Measurements from ENCODE around the gene NXT1.

The NXT1 gene

DNA sequence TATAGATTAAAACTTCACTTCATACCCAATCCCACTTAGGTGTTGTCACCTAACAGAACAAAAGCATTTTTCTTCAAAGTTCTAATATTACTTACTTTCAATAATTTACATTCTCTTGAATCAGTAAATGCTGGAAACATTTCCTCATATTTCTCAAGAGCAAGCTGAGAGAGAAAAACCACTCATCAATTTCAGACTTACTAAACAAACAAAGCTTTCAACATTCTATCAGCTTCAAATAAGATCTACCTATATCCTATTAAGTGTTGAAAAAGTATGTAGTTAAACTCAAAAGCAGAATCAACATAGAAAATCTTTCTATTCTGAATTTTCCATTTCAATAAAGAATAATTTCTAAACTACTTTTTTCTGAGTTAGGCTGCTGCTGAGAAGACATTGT lies 29.2 kb downstream of the NXT1 start:
- Mint-ChIP-seq H3K27me3 (no peaks in the 10 kb centered on the region), H3K9me3 (no peaks in the 10 kb centered on the region), H3K4me1 (ENCODE audit: low read depth) (peaks cover 9% of the 10 kb centered on the region), H3K4me3 (no peak overlapping the region), H3K27ac (no peak overlapping the region), H3K36me3 (ENCODE audit: low read depth) (peaks cover 90% of the 10 kb centered on the region)
- DNase-seq = no peak

DNA sequence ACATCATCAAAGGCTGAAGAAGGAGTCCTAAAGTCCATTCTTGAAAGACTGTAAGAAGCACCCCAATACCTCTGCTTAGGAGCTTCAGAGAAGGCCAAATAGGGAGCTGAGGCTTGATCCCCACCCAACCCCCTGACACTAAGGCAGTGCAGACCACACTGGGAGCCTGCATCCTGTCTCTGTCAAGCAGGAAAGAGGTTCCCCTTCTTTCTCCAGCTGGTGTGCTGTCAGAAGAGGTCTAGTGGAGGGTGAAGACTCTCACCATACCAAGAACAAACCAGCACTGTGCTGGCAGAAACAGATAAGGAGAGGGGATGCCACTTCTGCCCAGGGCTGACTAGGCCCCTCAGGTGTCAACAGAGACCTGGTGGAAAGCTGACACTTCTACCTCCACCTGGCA lies 31.3 kb downstream of the NXT1 start:
- H3K4me3 Mint-ChIP-seq = no peak overlapping the region
- H3K4me1 Mint-ChIP-seq (ENCODE audit: low read depth) = peaks cover 4% of the 10 kb centered on the region
- H3K36me3 Mint-ChIP-seq (ENCODE audit: low read depth) = peaks cover 89% of the 10 kb centered on the region
- DNase-seq = no peak
- no peaks in the 10 kb centered on the region for H3K27me3 Mint-ChIP-seq
- H3K27ac Mint-ChIP-seq = no peak overlapping the region
- H3K9me3 Mint-ChIP-seq = no peaks in the 10 kb centered on the region

DNA sequence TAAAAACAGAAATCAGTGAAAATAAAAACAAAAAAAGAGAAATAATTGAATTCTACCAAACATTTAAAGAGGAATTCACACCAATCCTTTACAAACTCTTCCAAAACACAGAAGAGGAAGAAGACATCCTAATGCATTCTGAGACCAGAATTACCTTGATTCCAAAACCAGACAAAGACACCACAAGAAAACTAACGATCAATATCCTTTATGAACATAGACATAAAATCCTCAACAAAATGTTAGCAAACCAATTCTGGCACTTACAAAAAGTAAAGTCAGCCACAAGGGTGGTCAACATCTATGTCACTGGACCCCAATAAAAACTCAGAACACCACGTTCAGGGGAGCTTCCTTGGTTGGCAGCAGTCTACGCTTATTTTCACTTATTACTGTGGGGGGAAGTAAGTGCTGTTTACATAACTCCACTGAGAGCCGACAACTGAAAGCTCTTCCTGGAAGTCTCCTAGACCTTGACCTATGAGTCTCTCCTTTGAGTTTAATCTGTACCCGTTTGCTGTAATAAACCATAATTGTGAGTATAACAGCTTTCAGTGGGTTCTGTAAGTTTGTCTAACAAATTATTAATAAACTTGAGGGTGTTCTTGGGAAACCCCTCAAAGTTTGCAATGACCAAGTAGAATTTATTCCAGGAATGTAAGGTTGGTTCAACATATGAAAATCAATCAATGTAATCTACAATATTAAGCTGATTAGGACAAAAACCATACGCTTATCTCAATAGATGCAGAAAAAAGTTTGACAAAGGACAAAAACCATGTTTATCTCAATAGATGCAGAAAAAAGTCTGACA lies 35.9 kb downstream of the NXT1 start:
- DNase-seq = no peak
- H3K4me3 Mint-ChIP-seq = no peak overlapping the region
- no peaks in the 10 kb centered on the region for H3K9me3 Mint-ChIP-seq
- H3K27ac Mint-ChIP-seq = no peak overlapping the region
- peaks cover 93% of the 10 kb centered on the region for H3K36me3 Mint-ChIP-seq (ENCODE audit: low read depth)
- no peaks in the 10 kb centered on the region for H3K27me3 Mint-ChIP-seq
- H3K4me1 Mint-ChIP-seq (ENCODE audit: low read depth) = peaks cover 6% of the 10 kb centered on the region

DNA sequence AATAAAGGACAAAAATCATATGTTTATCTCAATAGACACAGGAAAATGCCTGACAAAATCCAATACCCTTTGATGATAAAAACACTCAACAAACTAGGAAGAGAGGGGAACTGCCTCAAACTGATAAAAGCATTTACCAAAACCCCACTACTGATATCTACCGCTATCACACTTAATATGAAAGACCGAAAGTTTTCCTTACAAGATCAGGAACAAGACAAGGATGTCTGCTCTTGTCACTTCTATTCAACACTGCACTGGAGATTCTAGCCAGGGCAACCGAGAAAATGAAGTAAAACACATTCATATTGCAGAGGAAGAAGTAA lies 36.5 kb downstream of the NXT1 start:
- Mint-ChIP-seq H3K27ac (no peak overlapping the region), H3K4me3 (no peak overlapping the region), H3K4me1 (ENCODE audit: low read depth) (peaks cover 6% of the 10 kb centered on the region), H3K36me3 (ENCODE audit: low read depth) (peaks cover 95% of the 10 kb centered on the region), H3K27me3 (no peaks in the 10 kb centered on the region), H3K9me3 (no peaks in the 10 kb centered on the region)
- no peak for DNase-seq

DNA sequence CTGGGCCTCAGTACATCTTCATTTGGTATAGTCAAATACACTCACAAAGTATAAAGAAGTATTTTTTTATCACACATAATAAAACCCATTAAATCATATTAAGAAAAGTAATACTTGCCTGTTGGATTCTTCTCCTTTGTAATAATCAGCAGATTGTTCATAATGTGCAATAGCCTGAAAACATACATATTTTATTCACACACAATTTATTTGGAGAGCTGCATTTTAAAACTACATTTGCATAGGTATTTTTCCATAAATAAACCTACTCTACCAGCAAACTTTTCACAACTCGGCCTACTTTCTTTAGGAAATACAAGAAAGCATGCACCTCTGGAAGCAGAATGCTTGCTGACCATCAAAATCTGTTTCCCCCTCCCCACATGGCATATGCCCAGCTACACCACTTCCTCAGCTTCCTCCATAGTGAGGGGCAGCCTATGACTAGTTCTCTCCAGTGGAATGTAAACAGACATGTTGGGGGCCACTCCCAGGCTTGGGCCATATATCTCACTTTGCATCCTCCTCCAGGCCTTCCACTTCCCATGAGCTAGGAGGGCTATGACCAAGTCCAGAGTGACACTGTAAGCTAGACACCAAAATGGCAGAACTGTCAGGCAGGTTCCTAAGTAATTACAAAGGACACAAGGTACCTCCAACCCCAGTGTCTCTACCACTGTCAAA lies 39.6 kb downstream of the NXT1 start:
- DNase-seq = no peak
- Mint-ChIP-seq H3K4me3 (no peak overlapping the region), H3K27ac (peak overlapping the region; percentile 45), H3K27me3 (no peaks in the 10 kb centered on the region), H3K36me3 (ENCODE audit: low read depth) (peaks cover 94% of the 10 kb centered on the region), H3K9me3 (no peaks in the 10 kb centered on the region), H3K4me1 (ENCODE audit: low read depth) (peaks cover 5% of the 10 kb centered on the region)

DNA sequence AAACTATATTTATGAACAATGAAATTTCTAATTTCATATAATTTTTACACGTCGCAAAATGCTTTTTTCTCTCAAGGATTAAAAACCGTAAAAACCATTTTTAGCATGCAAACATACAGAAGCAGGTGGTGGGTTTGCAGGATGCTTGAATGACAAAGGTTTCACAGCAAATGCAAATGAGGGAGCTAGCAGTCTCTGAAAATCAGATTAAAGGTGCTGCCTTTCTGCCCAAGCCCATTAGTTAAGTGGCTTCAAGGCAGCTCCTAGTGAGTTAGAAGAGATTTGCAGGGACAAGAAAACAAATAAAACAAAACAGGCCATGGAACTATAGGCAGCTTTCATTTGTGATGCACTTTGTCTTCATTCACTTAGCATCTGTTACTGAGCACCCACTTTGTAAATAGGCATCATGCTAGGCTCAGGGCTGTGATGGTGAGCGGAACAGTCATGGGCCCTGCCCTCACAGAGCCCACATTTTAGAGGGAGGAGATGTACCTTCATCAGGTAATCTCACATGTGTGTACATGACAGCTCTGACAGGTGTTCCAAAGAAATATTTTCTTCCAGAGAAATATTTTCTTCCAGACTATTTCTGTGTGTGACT lies 41.2 kb downstream of the NXT1 start:
- Mint-ChIP-seq H3K4me3 (no peak overlapping the region), H3K27ac (no peak overlapping the region), H3K36me3 (ENCODE audit: low read depth) (peaks cover 91% of the 10 kb centered on the region), H3K27me3 (no peaks in the 10 kb centered on the region), H3K9me3 (no peaks in the 10 kb centered on the region), H3K4me1 (ENCODE audit: low read depth) (peaks cover 5% of the 10 kb centered on the region)
- DNase-seq = no peak

DNA sequence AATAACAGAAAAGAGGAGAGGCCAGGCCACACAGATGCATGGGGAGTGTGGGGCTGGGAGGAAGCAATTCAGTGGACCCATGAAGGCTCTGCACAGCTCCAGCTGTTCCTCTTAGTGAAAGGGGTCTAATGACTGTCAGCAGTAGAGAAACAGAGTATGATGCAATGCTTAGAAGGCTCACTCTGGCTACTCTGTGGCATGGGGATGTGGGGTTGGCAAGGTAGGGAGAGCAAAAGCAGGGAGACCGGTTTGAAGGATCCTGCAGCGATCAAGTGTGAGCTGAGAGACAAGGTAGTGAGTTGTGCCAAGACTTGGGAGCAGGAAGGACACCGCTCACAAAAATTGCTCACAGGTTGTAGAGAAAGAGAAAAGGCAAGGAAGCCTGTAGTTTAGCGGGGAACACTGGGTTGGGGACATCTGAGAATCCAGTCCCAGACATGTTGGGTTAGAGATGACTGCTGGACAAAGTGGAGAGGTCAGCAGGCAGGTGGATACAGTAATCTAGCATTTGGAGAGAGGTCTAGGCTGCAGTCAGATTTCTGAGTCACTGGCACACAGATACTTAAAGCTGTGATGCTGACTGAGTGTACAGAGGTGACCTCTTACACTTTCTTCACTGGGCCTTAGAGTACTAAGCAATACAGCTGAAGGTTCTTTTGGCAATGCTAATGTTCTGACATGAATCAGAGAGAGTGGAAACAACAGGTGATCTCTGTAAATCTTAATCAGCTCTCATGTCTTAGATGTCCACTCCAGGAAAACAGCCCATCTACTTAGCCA lies 43.6 kb downstream of the NXT1 start:
- DNase-seq = no peak
- Mint-ChIP-seq H3K9me3 (no peaks in the 10 kb centered on the region), H3K4me1 (ENCODE audit: low read depth) (peaks cover 20% of the 10 kb centered on the region), H3K4me3 (no peak overlapping the region), H3K36me3 (ENCODE audit: low read depth) (peaks cover 87% of the 10 kb centered on the region), H3K27me3 (no peaks in the 10 kb centered on the region), H3K27ac (peak overlapping the region; percentile 12)

DNA sequence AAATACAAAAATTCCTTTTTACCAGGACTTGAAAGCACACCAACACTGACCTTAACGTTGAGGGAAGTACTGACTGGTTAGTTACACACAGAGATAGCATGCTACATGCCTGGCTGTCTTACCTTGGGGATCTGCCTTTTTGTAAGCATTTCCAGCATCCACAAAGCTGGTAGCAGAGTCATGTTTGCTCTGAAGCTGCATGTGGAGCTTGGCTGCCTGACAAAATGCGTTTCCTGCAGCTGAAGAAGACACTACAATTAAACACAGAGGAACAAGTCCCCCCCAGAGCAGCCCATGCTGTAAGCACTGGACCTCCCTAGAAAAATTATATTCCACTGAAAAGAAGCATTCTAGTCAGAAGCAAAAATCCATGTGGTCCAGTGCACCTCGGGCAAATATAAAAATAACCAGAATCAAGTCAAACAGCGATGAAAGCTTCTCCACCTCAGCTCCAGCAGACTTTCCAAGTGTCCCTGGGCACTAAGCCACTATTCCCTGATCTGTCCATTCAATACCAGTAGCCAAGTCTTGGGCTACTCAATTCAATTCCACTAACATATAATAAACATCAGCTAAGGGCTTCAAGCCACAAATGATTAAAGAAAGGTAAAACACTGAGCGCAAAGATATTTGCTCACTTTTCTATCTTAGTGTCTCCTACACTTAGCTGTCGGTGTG lies 46.5 kb downstream of the NXT1 start:
- Mint-ChIP-seq H3K4me1 (ENCODE audit: low read depth) (peaks cover 38% of the 10 kb centered on the region), H3K4me3 (no peak overlapping the region), H3K9me3 (no peaks in the 10 kb centered on the region), H3K27ac (no peak overlapping the region), H3K27me3 (no peaks in the 10 kb centered on the region), H3K36me3 (ENCODE audit: low read depth) (peaks cover 79% of the 10 kb centered on the region)
- no peak for DNase-seq

DNA sequence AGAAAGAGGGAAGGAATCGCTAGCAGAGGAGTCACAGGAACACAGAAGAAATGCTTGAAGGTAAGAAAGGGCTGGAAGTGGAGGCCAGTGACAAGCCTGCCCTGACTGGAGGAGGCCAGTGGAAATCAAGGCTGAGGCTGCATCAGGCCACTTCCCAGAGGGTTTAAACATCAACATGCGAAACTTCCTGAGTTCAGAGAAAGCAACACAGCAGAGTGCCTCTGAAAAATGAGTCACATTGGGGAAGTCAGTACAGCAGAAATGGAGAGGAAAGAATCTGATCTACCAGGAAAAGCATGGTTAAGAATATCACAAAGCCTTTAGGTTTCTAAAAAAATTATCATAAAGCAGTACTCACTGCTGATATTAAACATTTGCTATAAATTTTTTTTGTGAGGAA lies 47.4 kb downstream of the NXT1 start:
- peak overlapping the region; percentile 34 for H3K4me3 Mint-ChIP-seq
- H3K36me3 Mint-ChIP-seq (ENCODE audit: low read depth) = peaks cover 81% of the 10 kb centered on the region
- H3K9me3 Mint-ChIP-seq = no peaks in the 10 kb centered on the region

DNA sequence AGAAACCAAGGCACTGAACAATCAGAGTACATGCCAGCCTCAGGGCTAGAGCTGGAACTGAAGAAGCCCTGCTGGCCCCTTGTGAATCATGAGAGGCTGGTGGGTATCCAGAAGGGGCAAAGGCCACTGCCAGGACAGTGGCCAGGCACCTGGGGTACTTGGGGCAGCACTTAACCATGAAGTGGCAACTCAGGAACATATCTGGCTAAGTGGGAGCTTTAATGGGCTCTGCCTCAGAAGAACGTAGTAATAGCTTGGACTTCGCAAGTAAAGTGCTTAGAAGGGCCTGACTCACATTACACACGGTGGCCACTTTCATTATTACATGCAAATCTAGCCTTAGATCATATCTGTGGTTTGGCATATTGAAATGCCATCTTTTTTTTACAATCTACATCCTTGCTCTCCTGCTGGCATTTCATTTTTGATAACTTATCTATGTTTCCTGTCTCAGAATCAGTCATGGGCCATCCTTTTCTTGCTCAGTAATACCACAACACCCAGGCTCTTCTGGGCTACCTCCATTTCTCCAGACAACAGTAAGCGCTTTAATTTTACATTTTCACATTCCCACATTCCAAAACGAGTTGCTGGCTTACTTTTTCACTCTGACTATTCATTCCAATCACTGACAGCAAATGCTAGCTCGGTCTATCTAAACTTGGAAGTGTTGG lies 49.1 kb downstream of the NXT1 start:
- Mint-ChIP-seq H3K36me3 (ENCODE audit: low read depth) (peaks cover 65% of the 10 kb centered on the region), H3K4me1 (ENCODE audit: low read depth) (peaks cover 42% of the 10 kb centered on the region), H3K9me3 (no peaks in the 10 kb centered on the region), H3K4me3 (peak overlapping the region; percentile 43), H3K27me3 (no peaks in the 10 kb centered on the region), H3K27ac (peak overlapping the region; percentile 83)
- DNase-seq = peak; percentile 34

More for the DNA sequence above, 47.4 kb downstream of the NXT1 start:
- Mint-ChIP-seq H3K27me3 (no peaks in the 10 kb centered on the region), H3K27ac (peak overlapping the region; percentile 47), H3K4me1 (ENCODE audit: low read depth) (peaks cover 38% of the 10 kb centered on the region)
- DNase-seq = no peak

DNA sequence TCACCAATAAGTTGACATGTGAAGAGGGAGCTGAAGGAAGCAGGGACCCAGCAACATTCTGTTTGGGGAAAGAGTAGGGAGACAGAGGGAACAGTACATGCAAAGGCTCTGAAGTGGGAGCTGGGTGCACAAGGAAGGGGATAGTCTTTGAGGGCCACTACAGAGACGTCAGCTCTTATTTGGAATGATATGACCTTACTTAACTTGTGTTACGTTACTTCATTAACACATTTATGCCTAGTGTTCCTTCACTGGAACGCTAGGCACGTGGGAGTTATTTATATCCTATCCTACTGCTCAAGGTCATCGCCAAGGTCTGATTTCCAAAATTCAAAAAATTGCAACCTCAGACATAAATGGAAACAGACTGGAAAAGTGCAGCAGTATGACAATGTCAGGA lies 50.5 kb downstream of the NXT1 start:
- Mint-ChIP-seq H3K27me3 (no peaks in the 10 kb centered on the region), H3K27ac (no peak overlapping the region), H3K9me3 (no peaks in the 10 kb centered on the region), H3K36me3 (ENCODE audit: low read depth) (peaks cover 54% of the 10 kb centered on the region), H3K4me3 (no peak overlapping the region), H3K4me1 (ENCODE audit: low read depth) (peaks cover 43% of the 10 kb centered on the region)
- DNase-seq = no peak

DNA sequence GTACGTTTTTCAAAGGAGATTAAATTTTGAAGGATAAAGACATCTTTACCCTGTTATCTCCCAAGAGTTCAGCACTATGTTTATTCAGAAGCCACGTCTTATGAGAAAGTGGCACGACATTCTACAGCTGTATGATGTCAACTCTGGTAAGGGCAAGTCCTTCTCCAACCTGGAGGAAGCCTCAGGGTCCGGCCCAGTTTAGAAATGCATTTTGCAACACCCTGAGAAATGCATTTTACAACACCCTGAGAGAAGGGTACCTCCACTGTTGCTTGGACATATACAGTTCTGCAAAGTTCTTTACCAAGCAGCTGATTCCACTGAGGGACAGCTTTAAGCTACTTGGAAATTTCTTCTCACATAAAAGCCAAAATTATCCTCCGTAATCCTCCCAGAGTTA lies 53.2 kb downstream of the NXT1 start:
- no peaks in the 10 kb centered on the region for H3K9me3 Mint-ChIP-seq
- no peak overlapping the region for H3K27ac Mint-ChIP-seq
- no peak for DNase-seq
- no peaks in the 10 kb centered on the region for H3K27me3 Mint-ChIP-seq
- H3K4me1 Mint-ChIP-seq (ENCODE audit: low read depth) = peaks cover 52% of the 10 kb centered on the region
- H3K4me3 Mint-ChIP-seq = no peak overlapping the region
- peaks cover 43% of the 10 kb centered on the region for H3K36me3 Mint-ChIP-seq (ENCODE audit: low read depth)

DNA sequence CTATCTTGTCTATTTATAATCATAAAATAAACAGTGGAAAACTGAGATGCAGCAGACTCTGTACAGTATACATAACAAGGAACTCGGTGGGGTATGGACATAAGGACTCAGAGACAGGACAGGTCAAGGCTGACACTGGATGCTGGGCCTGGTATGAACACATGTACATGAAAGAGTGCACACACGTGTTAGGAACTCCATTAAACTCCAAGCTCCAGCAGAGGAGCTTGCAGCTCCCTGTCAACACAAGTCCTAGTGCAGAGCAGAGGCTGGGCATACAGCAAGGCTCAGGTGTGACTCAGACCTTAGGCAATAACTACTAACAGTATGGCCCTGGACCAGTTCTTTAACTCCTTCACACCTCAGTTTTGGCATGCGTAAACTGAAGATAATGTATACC lies 53.6 kb downstream of the NXT1 start:
- Mint-ChIP-seq H3K36me3 (ENCODE audit: low read depth) (peaks cover 39% of the 10 kb centered on the region), H3K27me3 (no peaks in the 10 kb centered on the region), H3K4me3 (no peak overlapping the region), H3K27ac (no peak overlapping the region), H3K4me1 (ENCODE audit: low read depth) (peaks cover 51% of the 10 kb centered on the region), H3K9me3 (no peaks in the 10 kb centered on the region)
- no peak for DNase-seq
